ENCODE data around the gene SLC9B2. TPM values are rescaled to one million over a fixed set of nuclear protein-coding genes. Genes with fewer than 3 reads are reported as not detected.
A peak's percentile ranks its signal among the peaks of the same experiment; 100 is the strongest.

The SLC9B2 gene
- total RNA-seq, 2 donors from 2014 or later = 5.7 to 9.4 TPM

DNA sequence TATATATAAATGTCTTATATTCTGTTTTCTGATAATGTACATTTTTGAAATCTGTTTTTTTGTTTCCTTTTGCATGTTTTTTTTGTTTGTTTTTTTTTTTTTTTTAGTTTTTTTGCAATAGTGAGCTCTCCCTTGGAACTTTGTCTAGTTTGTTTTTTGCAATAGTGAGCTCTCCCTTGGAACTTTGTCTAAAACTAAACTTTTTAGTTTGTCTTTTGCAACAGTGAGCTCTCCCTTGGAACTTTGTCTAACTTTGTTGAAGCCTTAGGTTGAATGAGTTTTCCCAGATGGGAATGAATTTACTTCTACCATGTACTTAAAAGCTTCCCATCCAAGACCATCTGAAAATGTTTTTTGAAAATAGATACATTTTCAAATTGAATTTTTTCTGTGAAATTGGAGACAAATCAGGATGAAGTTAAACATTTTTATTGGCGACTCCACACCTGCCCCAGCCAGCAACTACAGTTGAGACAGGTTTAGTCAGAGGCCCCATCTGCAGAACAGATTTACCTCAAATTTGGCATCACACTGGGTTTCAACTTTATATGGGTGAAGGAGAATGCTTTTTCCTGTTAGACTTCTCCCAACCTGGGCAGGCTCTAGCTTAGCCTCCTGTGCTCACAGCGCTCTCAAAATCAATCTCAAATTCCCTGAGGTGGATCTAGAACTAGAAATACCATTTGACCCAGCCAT, 16.0 kb downstream of the SLC9B2 start:
- Histone ChIP-seq H3K36me3 (peaks cover 5% of the 10 kb centered on the region), H3K9me3 (no peaks in the 10 kb centered on the region), H3K27me3 (no peaks in the 10 kb centered on the region), H3K4me3 (no peak overlapping the region), H3K27ac (no peak overlapping the region), H3K4me1 (no peaks in the 10 kb centered on the region)
- TF ChIP-seq, protein P1, sequence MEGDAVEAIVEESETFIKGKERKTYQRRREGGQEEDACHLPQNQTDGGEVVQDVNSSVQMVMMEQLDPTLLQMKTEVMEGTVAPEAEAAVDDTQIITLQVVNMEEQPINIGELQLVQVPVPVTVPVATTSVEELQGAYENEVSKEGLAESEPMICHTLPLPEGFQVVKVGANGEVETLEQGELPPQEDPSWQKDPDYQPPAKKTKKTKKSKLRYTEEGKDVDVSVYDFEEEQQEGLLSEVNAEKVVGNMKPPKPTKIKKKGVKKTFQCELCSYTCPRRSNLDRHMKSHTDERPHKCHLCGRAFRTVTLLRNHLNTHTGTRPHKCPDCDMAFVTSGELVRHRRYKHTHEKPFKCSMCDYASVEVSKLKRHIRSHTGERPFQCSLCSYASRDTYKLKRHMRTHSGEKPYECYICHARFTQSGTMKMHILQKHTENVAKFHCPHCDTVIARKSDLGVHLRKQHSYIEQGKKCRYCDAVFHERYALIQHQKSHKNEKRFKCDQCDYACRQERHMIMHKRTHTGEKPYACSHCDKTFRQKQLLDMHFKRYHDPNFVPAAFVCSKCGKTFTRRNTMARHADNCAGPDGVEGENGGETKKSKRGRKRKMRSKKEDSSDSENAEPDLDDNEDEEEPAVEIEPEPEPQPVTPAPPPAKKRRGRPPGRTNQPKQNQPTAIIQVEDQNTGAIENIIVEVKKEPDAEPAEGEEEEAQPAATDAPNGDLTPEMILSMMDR (IDR thresholded peaks at IDR 0.05) = no peak
- DNase-seq (ENCODE audit: low spot score) = no peak

DNA sequence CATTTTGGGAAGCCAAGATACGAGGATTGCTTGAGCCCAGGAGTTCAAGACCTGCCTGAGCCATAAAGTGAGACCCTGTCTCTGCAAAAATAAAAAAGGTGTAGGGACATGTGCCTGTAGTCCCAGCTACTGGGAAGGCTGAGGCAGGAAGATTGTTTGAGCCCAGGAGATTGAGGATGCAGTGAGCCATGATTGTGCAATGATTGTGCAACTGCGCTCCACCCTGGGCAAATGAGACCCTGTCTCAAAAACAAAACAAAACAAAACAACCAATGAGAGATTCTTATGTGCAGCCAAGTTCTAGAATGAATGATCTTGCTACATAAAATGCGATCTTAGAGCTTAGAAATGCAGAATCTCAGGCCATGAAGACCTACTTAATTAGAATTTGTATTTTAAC, 22.5 kb downstream of the SLC9B2 start:
- no peak overlapping the region for H3K4me3 ChIP-seq
- TF ChIP-seq, protein P1 (IDR thresholded peaks at IDR 0.05) = no peak
- no peaks in the 10 kb centered on the region for H3K4me1 ChIP-seq
- no peaks in the 10 kb centered on the region for H3K9me3 ChIP-seq
- H3K27ac ChIP-seq = no peak overlapping the region
- H3K27me3 ChIP-seq = no peaks in the 10 kb centered on the region
- peaks cover 5% of the 10 kb centered on the region for H3K36me3 ChIP-seq
- peak; percentile 72 for DNase-seq (ENCODE audit: low spot score)

DNA sequence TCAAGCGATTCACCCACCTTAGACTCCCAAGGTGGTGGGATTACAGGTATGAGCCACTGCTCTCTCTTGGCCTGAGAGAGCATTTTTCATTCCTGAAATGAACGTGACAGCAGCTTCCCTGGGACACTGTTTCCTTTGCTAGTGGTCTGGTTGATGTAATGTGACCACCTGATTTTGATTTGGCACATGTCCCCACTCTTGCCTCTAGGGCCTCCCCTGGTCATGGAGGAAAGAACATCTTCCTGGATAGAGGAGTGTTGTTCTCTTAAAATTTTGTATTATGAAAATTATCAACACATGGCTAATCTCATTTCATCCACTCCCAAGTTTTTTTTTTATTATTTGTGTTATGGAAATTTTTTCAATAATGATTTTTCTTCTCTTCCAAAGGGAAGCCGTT, 23.8 kb downstream of the SLC9B2 start:
- DNase-seq (ENCODE audit: low spot score) = no peak
- H3K36me3 ChIP-seq = peaks cover 5% of the 10 kb centered on the region
- H3K9me3 ChIP-seq = no peaks in the 10 kb centered on the region
- H3K4me1 ChIP-seq = no peaks in the 10 kb centered on the region
- H3K27ac ChIP-seq = no peak overlapping the region
- TF ChIP-seq, protein P1 (IDR thresholded peaks at IDR 0.05) = no peak
- H3K4me3 ChIP-seq = no peak overlapping the region
- no peaks in the 10 kb centered on the region for H3K27me3 ChIP-seq

DNA sequence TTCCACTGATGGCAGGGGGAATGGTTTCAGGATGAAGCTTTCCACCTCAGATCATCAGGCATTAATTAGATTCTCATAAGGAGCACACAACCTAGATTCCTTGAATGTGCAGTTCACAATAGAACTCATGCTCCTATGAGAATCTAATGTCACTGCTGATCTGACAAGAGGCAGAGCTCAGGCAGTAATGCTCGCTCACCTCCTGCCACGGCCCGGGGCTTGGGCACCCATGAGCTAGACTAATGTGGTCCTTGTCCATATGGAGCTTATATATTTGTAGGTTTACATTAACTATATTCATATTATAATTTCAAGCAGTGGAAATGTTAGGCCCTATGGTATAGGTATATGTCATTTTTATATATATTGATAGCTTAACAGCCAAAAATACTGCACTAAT, 24.4 kb downstream of the SLC9B2 start:
- Histone ChIP-seq H3K9me3 (no peaks in the 10 kb centered on the region), H3K4me1 (no peaks in the 10 kb centered on the region), H3K27ac (no peak overlapping the region), H3K27me3 (no peaks in the 10 kb centered on the region), H3K36me3 (peaks cover 1% of the 10 kb centered on the region), H3K4me3 (no peak overlapping the region)
- TF ChIP-seq, protein P1 (IDR thresholded peaks at IDR 0.05) = no peak
- no peak for DNase-seq (ENCODE audit: low spot score)

DNA sequence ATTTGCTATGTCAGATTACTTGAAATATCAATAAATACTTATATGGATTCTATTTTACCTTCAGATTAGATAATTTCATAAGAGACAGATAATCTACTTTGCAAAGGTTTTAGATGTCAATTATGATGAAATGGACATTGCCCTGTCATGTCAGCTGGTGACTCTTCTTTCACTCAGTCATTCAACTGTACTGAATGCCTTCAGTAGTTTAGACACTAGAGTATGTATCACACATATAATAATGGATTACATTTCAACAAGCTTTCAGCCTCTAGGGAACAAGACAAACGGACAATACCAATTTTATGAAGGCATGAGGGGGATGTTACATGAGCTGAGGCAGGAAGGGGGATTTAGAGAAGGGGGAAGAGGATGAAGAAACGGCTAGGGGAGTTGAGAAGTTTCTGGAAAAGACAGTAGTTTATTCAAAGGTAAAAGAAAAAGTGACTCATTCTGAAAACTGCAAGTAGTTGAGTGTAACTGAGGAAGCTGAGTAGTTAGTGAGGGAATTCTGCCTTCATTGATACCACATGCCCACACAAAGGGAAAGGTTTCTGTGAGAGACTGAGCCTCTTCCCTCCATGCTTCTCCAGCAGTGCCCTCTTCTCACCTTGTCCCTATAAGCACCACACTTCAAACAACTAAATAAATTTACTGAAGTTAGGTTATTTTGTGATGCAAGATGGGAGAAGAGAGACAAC, 25.7 kb downstream of the SLC9B2 start:
- Histone ChIP-seq H3K27me3 (no peaks in the 10 kb centered on the region), H3K9me3 (no peaks in the 10 kb centered on the region), H3K4me1 (no peaks in the 10 kb centered on the region), H3K4me3 (no peak overlapping the region), H3K36me3 (no peaks in the 10 kb centered on the region), H3K27ac (no peak overlapping the region)
- TF ChIP-seq, protein P1 (IDR thresholded peaks at IDR 0.05) = no peak
- no peak for DNase-seq (ENCODE audit: low spot score)
